Progenitor cell of endocrine pancreas (in vitro differentiated cells): ENCODE data around the gene SFXN5. TPM values are rescaled to one million over a fixed set of nuclear protein-coding genes. Genes with fewer than 3 reads are reported as not detected.
A peak's percentile ranks its signal among the peaks of the same experiment; 100 is the strongest.

Experiments used
- DNase-seq: peaks from one replicate; pipeline ENCODE4 v3.0.0; 2021; ENCODE audit warnings: low spot score; ENCODE audit not compliant: unreplicated experiment
- H3K27ac Mint-ChIP-seq: 2 replicates; pipeline ENCODE4 v1.8.0; 2021; ENCODE audit warnings: mild to moderate bottlenecking, moderate library complexity, mixed read lengths
- H3K27me3 Mint-ChIP-seq: 2 replicates; pipeline ENCODE4 v1.8.0; 2021; ENCODE audit warnings: mixed read lengths
- H3K36me3 Mint-ChIP-seq: 2 replicates; pipeline ENCODE4 v1.8.0; 2022; ENCODE audit warnings: mixed read lengths; ENCODE audit not compliant: insufficient read depth
- H3K4me1 Mint-ChIP-seq: 2 replicates; pipeline ENCODE4 v1.8.0; 2021; ENCODE audit warnings: low read depth, mixed read lengths
- H3K4me3 Mint-ChIP-seq: 2 replicates; pipeline ENCODE4 v1.8.0; 2021; ENCODE audit warnings: low read depth, mild to moderate bottlenecking, moderate library complexity, mixed read lengths
- H3K9me3 Mint-ChIP-seq: 2 replicates; pipeline ENCODE4 v1.8.0; 2021; ENCODE audit warnings: low read depth, mixed read lengths
- total RNA-seq: library from RNA; stranded (reverse); gene quantifications from 2 replicates; pipeline ENCODE4 v1.2.1, GENCODE V29; 2021
- TF ChIP-seq, protein P1 (sequence below): fragments of 200-600 bp; sonication (generic); IDR thresholded peaks from one replicate; pipeline ENCODE4 v1.5.0; 2021; ENCODE audit warnings: antibody characterized with exemption, mild to moderate bottlenecking; ENCODE audit not compliant: unreplicated experiment

The SFXN5 gene
- total RNA-seq, 1 donor from 2014 or later, result 33.1 TPM

GRCh38 chr2:73022024-73022568 is 49.4 kb downstream of the SFXN5 start:
- Mint-ChIP-seq H3K9me3 (no peaks in the 10 kb centered on the region), H3K4me1 (peaks cover 17% of the 10 kb centered on the region), H3K4me3 (no peak overlapping the region), H3K27ac (peak overlapping the region; percentile 87), H3K27me3 (no peaks in the 10 kb centered on the region), H3K36me3 (peaks cover 6% of the 10 kb centered on the region)
- no peak for DNase-seq
- TF ChIP-seq, protein P1, sequence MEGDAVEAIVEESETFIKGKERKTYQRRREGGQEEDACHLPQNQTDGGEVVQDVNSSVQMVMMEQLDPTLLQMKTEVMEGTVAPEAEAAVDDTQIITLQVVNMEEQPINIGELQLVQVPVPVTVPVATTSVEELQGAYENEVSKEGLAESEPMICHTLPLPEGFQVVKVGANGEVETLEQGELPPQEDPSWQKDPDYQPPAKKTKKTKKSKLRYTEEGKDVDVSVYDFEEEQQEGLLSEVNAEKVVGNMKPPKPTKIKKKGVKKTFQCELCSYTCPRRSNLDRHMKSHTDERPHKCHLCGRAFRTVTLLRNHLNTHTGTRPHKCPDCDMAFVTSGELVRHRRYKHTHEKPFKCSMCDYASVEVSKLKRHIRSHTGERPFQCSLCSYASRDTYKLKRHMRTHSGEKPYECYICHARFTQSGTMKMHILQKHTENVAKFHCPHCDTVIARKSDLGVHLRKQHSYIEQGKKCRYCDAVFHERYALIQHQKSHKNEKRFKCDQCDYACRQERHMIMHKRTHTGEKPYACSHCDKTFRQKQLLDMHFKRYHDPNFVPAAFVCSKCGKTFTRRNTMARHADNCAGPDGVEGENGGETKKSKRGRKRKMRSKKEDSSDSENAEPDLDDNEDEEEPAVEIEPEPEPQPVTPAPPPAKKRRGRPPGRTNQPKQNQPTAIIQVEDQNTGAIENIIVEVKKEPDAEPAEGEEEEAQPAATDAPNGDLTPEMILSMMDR, result no peak

GRCh38 chr2:73021371-73022010 is 50.0 kb downstream of the SFXN5 start:
- no peak for DNase-seq
- TF ChIP-seq, protein P1, result no peak
- H3K4me3 Mint-ChIP-seq, result no peak overlapping the region
- peaks cover 17% of the 10 kb centered on the region for H3K4me1 Mint-ChIP-seq
- no peaks in the 10 kb centered on the region for H3K9me3 Mint-ChIP-seq
- H3K27me3 Mint-ChIP-seq, result no peaks in the 10 kb centered on the region
- H3K27ac Mint-ChIP-seq, result peak overlapping the region; percentile 87
- H3K36me3 Mint-ChIP-seq, result peaks cover 8% of the 10 kb centered on the region

DNA sequence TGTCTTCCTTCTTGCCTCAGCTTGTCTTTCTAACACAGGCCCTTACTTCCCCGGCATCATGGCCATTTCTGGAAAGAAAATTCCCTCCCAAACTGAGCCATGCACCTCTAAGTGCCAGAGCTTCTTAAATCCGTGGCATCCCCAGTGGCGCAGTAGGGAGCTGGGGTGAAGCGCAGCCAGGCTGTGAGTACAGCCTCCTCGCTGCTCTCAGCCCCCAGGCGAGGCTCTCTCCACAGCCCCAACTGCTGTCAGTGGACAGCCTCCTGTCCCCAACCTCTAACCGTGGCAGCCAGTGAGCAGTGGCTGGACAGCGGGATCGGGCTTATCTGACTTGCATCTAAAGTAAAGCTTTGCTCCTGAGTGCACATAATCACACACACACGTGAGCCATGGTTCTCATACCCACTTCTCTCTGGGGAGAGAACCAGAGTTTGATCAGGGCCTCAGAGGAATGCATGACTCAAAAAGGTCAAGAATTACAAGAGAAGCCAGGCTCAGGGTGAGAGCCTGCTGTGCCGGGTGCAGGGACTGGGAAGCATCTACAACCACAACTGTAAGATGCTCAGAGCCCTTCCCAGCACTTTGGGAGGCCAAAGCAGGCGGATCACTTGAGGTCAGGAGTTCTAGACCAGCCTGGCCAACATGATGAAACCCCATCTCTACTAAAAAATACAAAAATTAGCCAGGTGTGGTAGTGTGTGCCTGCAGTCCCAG is 50.7 kb downstream of the SFXN5 start:
- no peak for DNase-seq
- TF ChIP-seq, protein P1, result no peak
- Mint-ChIP-seq H3K9me3 (peaks cover 3% of the 10 kb centered on the region), H3K4me1 (peaks cover 17% of the 10 kb centered on the region), H3K36me3 (peaks cover 10% of the 10 kb centered on the region), H3K27ac (peak overlapping the region; percentile 89), H3K4me3 (no peak overlapping the region), H3K27me3 (no peaks in the 10 kb centered on the region)

GRCh38 chr2:73020306-73020656 is 51.2 kb downstream of the SFXN5 start:
- peaks cover 17% of the 10 kb centered on the region for H3K4me1 Mint-ChIP-seq
- TF ChIP-seq, protein P1, result no peak
- peaks cover 8% of the 10 kb centered on the region for H3K36me3 Mint-ChIP-seq
- H3K27ac Mint-ChIP-seq, result no peak overlapping the region
- H3K27me3 Mint-ChIP-seq, result no peaks in the 10 kb centered on the region
- H3K4me3 Mint-ChIP-seq, result no peak overlapping the region
- DNase-seq, result no peak
- H3K9me3 Mint-ChIP-seq, result peaks cover 3% of the 10 kb centered on the region

- no peak for DNase-seq
- H3K4me3 Mint-ChIP-seq, result no peak overlapping the region
These were observed 53.2 kb downstream of the SFXN5 start for GRCh38 chr2:73018188-73018825.

More at GRCh38 chr2:73018188-73018825, 53.2 kb downstream of the SFXN5 start:
- Mint-ChIP-seq H3K36me3 (peaks cover 9% of the 10 kb centered on the region), H3K27ac (peak overlapping the region; percentile 69), H3K4me1 (peaks cover 17% of the 10 kb centered on the region), H3K27me3 (no peaks in the 10 kb centered on the region), H3K9me3 (peaks cover 3% of the 10 kb centered on the region)
- TF ChIP-seq, protein P1, result no peak
